ENCODE data around the gene SURF2. TPM values are rescaled to one million over a fixed set of nuclear protein-coding genes. Genes with fewer than 3 reads are reported as not detected.

Gene SURF2
- total RNA-seq, 1 donor from 2014 or later, result 20.0 TPM

GRCh38 chr9:133342570-133342969 lies 13.8 kb upstream of the SURF2 start:
- Histone ChIP-seq H3K27ac (ENCODE audit: low read depth, low read length) (no peak overlapping the region), H3K4me1 (ENCODE audit: insufficient read depth, low read length) (peaks cover 8% of the 10 kb centered on the region), H3K4me2 (ENCODE audit: low read length) (no peak overlapping the region), H3K27me3 (ENCODE audit: insufficient read depth, low read length) (no peaks in the 10 kb centered on the region), H3K9me3 (ENCODE audit: insufficient read depth, low read depth, low read length) (no peaks in the 10 kb centered on the region), H3K4me3 (ENCODE audit: insufficient read depth, low read depth, low read length) (no peak overlapping the region), H3K36me3 (ENCODE audit: insufficient read depth, low read length) (peaks cover 26% of the 10 kb centered on the region), H3K79me2 (ENCODE audit: insufficient read depth, low read length) (peaks cover 25% of the 10 kb centered on the region), H2AFZ (ENCODE audit: low read depth, low read length) (no peak overlapping the region), H3K9ac (ENCODE audit: low read length) (no peak overlapping the region), H4K20me1 (ENCODE audit: insufficient read depth, low read length) (peaks cover 21% of the 10 kb centered on the region)
- H3K36me3 Mint-ChIP-seq (ENCODE audit: low read depth, unreplicated experiment), result peaks cover 16% of the 10 kb centered on the region
- FAIRE-seq, result no peak
- peaks cover 5% of the 10 kb centered on the region for H3K4me1 Mint-ChIP-seq (ENCODE audit: low read depth, unreplicated experiment)
- H3K27ac Mint-ChIP-seq (ENCODE audit: unreplicated experiment), result no peak overlapping the region
- TF ChIP-seq EZH2 (IDR thresholded peaks at IDR 0.05; ENCODE audit: insufficient read depth, low read length) (no peak), CTCF (IDR thresholded peaks at IDR 0.05; ENCODE audit: insufficient read depth, low read depth, low read length) (no peak)
- H3K27me3 Mint-ChIP-seq (ENCODE audit: low read depth, unreplicated experiment), result no peaks in the 10 kb centered on the region
- no peak for DNase-seq (ENCODE audit: low read depth)
- H3K4me3 Mint-ChIP-seq (ENCODE audit: unreplicated experiment), result no peak overlapping the region
- no peaks in the 10 kb centered on the region for H3K9me3 Mint-ChIP-seq (ENCODE audit: unreplicated experiment)

GRCh38 chr9:133344071-133344470 lies 12.3 kb upstream of the SURF2 start:
- no peak for FAIRE-seq
- Mint-ChIP-seq H3K4me3 (ENCODE audit: unreplicated experiment) (no peak overlapping the region), H3K36me3 (ENCODE audit: low read depth, unreplicated experiment) (peaks cover 20% of the 10 kb centered on the region), H3K9me3 (ENCODE audit: unreplicated experiment) (no peaks in the 10 kb centered on the region), H3K4me1 (ENCODE audit: low read depth, unreplicated experiment) (peaks cover 6% of the 10 kb centered on the region), H3K27ac (ENCODE audit: unreplicated experiment) (no peak overlapping the region), H3K27me3 (ENCODE audit: low read depth, unreplicated experiment) (no peaks in the 10 kb centered on the region)
- Histone ChIP-seq H4K20me1 (ENCODE audit: insufficient read depth, low read length) (peaks cover 30% of the 10 kb centered on the region), H3K9me3 (ENCODE audit: insufficient read depth, low read depth, low read length) (no peaks in the 10 kb centered on the region), H2AFZ (ENCODE audit: low read depth, low read length) (no peak overlapping the region), H3K27me3 (ENCODE audit: insufficient read depth, low read length) (no peaks in the 10 kb centered on the region), H3K36me3 (ENCODE audit: insufficient read depth, low read length) (peaks cover 28% of the 10 kb centered on the region), H3K79me2 (ENCODE audit: insufficient read depth, low read length) (peaks cover 38% of the 10 kb centered on the region), H3K4me3 (ENCODE audit: insufficient read depth, low read depth, low read length) (no peak overlapping the region), H3K27ac (ENCODE audit: low read depth, low read length) (no peak overlapping the region), H3K9ac (ENCODE audit: low read length) (no peak overlapping the region), H3K4me2 (ENCODE audit: low read length) (no peak overlapping the region), H3K4me1 (ENCODE audit: insufficient read depth, low read length) (peaks cover 9% of the 10 kb centered on the region)
- TF ChIP-seq CTCF (IDR thresholded peaks at IDR 0.05; ENCODE audit: insufficient read depth, low read depth, low read length), result no peak
- no peak for TF ChIP-seq EZH2 (IDR thresholded peaks at IDR 0.05; ENCODE audit: insufficient read depth, low read length)
- no peak for DNase-seq (ENCODE audit: low read depth)

DNA sequence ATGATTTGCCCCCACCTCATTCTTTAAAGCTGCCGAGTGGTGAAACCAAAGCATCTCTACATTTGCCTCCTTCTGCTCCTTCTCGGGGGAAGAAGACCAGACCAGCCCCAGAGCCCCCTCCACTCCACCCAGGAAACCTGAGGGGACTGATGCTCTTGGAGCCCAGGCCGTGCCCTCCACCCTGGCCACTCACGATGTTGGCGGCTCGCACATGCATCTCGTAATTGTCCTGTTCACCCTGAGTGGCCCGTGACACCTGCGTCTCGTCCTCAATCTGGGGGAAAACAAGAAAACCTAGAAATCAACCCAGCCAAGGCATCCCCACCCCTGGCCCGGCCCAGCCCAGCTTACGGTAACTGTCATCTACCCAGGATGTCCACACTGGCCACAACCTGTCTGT lies 11.4 kb upstream of the SURF2 start:
- H3K4me3 Mint-ChIP-seq (ENCODE audit: unreplicated experiment), result no peak overlapping the region
- Histone ChIP-seq H3K4me2 (ENCODE audit: low read length) (no peak overlapping the region), H3K4me3 (ENCODE audit: insufficient read depth, low read depth, low read length) (no peak overlapping the region), H3K79me2 (ENCODE audit: insufficient read depth, low read length) (peaks cover 47% of the 10 kb centered on the region), H3K9me3 (ENCODE audit: insufficient read depth, low read depth, low read length) (no peaks in the 10 kb centered on the region), H3K27me3 (ENCODE audit: insufficient read depth, low read length) (no peaks in the 10 kb centered on the region), H2AFZ (ENCODE audit: low read depth, low read length) (no peak overlapping the region), H3K9ac (ENCODE audit: low read length) (no peak overlapping the region), H3K27ac (ENCODE audit: low read depth, low read length) (no peak overlapping the region), H3K4me1 (ENCODE audit: insufficient read depth, low read length) (peaks cover 18% of the 10 kb centered on the region), H4K20me1 (ENCODE audit: insufficient read depth, low read length) (peaks cover 39% of the 10 kb centered on the region), H3K36me3 (ENCODE audit: insufficient read depth, low read length) (peaks cover 31% of the 10 kb centered on the region)
- peaks cover 25% of the 10 kb centered on the region for H3K36me3 Mint-ChIP-seq (ENCODE audit: low read depth, unreplicated experiment)
- H3K9me3 Mint-ChIP-seq (ENCODE audit: unreplicated experiment), result no peaks in the 10 kb centered on the region
- H3K27ac Mint-ChIP-seq (ENCODE audit: unreplicated experiment), result no peak overlapping the region
- FAIRE-seq, result no peak
- TF ChIP-seq CTCF (IDR thresholded peaks at IDR 0.05; ENCODE audit: insufficient read depth, low read depth, low read length) (no peak), EZH2 (IDR thresholded peaks at IDR 0.05; ENCODE audit: insufficient read depth, low read length) (no peak)
- no peak for DNase-seq (ENCODE audit: low read depth)
- H3K4me1 Mint-ChIP-seq (ENCODE audit: low read depth, unreplicated experiment), result peaks cover 14% of the 10 kb centered on the region
- no peaks in the 10 kb centered on the region for H3K27me3 Mint-ChIP-seq (ENCODE audit: low read depth, unreplicated experiment)
